GM12891 (cell line): Measurements from ENCODE around the gene POU5F2.

ENCODE experiments used
- POLR2A ChIP-seq: IDR thresholded peaks from 2 replicates; pipeline ENCODE4 v1.6.1; 2011; ENCODE audit warnings: low read depth, low read length, control low read depth
- SPI1 ChIP-seq: IDR thresholded peaks from 2 replicates; pipeline ENCODE4 v1.6.1; 2011; ENCODE audit warnings: low read depth, low read length, control low read depth

DNA sequence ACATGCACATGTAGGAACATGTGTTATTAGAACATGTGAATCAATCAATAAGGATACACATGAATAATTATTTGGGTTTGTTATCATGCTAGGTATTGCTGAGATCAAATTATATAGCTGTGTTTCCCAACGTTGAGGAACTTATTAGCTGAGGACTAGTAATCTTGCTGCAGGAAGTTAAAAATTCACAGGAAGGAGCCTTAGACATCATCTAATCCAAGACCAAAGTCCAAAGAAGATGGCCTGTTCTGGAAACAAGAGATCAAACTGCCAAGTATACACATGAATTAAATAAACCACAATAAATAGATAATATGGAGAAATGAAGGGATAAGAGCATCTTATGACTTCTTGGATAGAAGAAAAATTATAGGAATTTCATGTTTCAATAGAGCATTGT lies 19.9 kb downstream of the POU5F2 start:
- TF ChIP-seq SPI1 (no peak), POLR2A (no peak)
